GM19023 (cell line): ENCODE measurements around the gene HJV.

Experiments used
- ATAC-seq: cut with Tn5 transposase; IDR thresholded peaks from one replicate; pipeline ENCODE4 v1.9.1; 2021; ENCODE audit warnings: mild to moderate bottlenecking, moderate library complexity; ENCODE audit not compliant: unreplicated experiment

Gene HJV

GRCh38 chr1:146022403-146023127 is 1.0 kb upstream of the HJV start:
- ATAC-seq, result no peak

- no peak for ATAC-seq
Observed at GRCh38 chr1:146021050-146021445, 487 bp downstream of the HJV start.

GRCh38 chr1:146020058-146021049 is 1.2 kb downstream of the HJV start:
- no peak for ATAC-seq

GRCh38 chr1:146019231-146020057 is 2.1 kb downstream of the HJV start:
- ATAC-seq, result no peak

- ATAC-seq, result no peak
Observed at GRCh38 chr1:146016891-146017290, 4.6 kb downstream of the HJV start.

- ATAC-seq, result no peak
Observed at GRCh38 chr1:146013559-146013922, 8.0 kb downstream of the HJV start.

- ATAC-seq, result no peak
Observed at GRCh38 chr1:146012703-146013558, 8.6 kb downstream of the HJV start.

- ATAC-seq, result no peak
Observed at GRCh38 chr1:146010126-146010738, 11.3 kb downstream of the HJV start.

GRCh38 chr1:146007489-146008133 is 13.9 kb downstream of the HJV start:
- ATAC-seq, result no peak

GRCh38 chr1:146001709-146002108 is 19.8 kb downstream of the HJV start:
- ATAC-seq, result no peak

GRCh38 chr1:145999321-146000024 is 22.1 kb downstream of the HJV start:
- ATAC-seq, result no peak

GRCh38 chr1:145997718-145998023 is 23.9 kb downstream of the HJV start:
- no peak for ATAC-seq

- ATAC-seq, result peak; percentile 31
Observed at GRCh38 chr1:145997016-145997717, 24.4 kb downstream of the HJV start.

GRCh38 chr1:145996433-145997015 is 25.0 kb downstream of the HJV start, which contains the start of gene TXNIP:
TSS of gene TXNIP (minus strand) at chr1:145996579. CDS start at chr1:145996266, 313 bp downstream.
- ATAC-seq, result peak; percentile 94

- ATAC-seq, result no peak
Observed at GRCh38 chr1:145995964-145996432, 25.5 kb downstream of the HJV start.

- no peak for ATAC-seq
Observed at GRCh38 chr1:145995148-145995881, 26.2 kb downstream of the HJV start.
